Measurements from ENCODE around the gene ST3GAL4.
"Not testable (repeated sequence)": the region's sequence is repeated elsewhere in the genome, so short reads cannot be mapped to it uniquely, and the experiment has no call there.

- TF ChIP-seq GLI2 (tag by site-specific recombination; IDR thresholded peaks at IDR 0.05; ENCODE audit: borderline replicate concordance, low read depth); ZNF48 (tag by site-specific recombination; IDR thresholded peaks at IDR 0.05); ZNF768 (tag by site-specific recombination; IDR thresholded peaks at IDR 0.05); ZNF777 (tag by site-specific recombination; IDR thresholded peaks at IDR 0.05; ENCODE audit: borderline replicate concordance): not testable (repeated sequence)
These were observed 26.5 kb downstream of the ST3GAL4 start for GRCh38 chr11:126381960-126382359.
